ENCODE results near the gene OSBPL10. TPM values are rescaled to one million over a fixed set of nuclear protein-coding genes. Genes with fewer than 3 reads are reported as not detected.
A peak's percentile ranks its signal among the peaks of the same experiment; 100 is the strongest.

Gene OSBPL10
- total and polyA plus RNA-seq, 2 of the 4 experiments (the other 2 are of a cell fraction) = 9.5 to 10.1 TPM

GRCh38 chr3:31876331-31876730 lies 104.7 kb downstream of the OSBPL10 start:
- peak; percentile 77 for DNase-seq
- Histone ChIP-seq H4K5ac (ENCODE audit: low read depth, low read length) (no peak overlapping the region; the same call in 1 of the 2 replicates), H4K91ac (ENCODE audit: insufficient read depth, low read depth, low read length) (no peak overlapping the region), H2BK15ac (ENCODE audit: low read depth, low read length) (no peak overlapping the region), H3K27ac (ENCODE audit: insufficient read depth, low read length) (no peak overlapping the region), H3K27me3 (ENCODE audit: control insufficient read depth, insufficient read depth, low read length) (no peaks in the 10 kb centered on the region), H4K20me1 (ENCODE audit: insufficient read depth, low read length) (no peaks in the 10 kb centered on the region), H3K9me3 (ENCODE audit: control insufficient read depth, insufficient read depth, low read length) (no peaks in the 10 kb centered on the region), H3K14ac (replicated peaks; ENCODE audit: low read depth, low read length) (no peak overlapping the region), H3K36me3 (ENCODE audit: control insufficient read depth, insufficient read depth, low read length) (no peaks in the 10 kb centered on the region), H2BK5ac (ENCODE audit: low read depth, low read length, poor library complexity, severe bottlenecking) (no peak overlapping the region), H3K4me2 (ENCODE audit: low read depth, low read length) (peak overlapping the region; percentile 67), H3K9ac (ENCODE audit: low read depth, low read length) (no peak overlapping the region), H4K8ac (ENCODE audit: low read depth in 2 of 2, low read length in 2 of 2) (no peak overlapping the region), H3K4ac (ENCODE audit: low read depth, low read length) (0 out of 2 replicates have a peak overlapping the region, but pooled peaks have one; percentile 1), H2BK20ac (ENCODE audit: low read depth, low read length) (no peak overlapping the region), H3K4me1 (ENCODE audit: control insufficient read depth, insufficient read depth, low read length) (peaks cover 5% of the 10 kb centered on the region), H3K4me3 (ENCODE audit: insufficient read depth, low read depth, low read length) (no peak overlapping the region), H2AK5ac (ENCODE audit: low read depth, low read length) (no peak overlapping the region), H3K56ac (ENCODE audit: extremely low read depth, insufficient read depth, low read length) (no peak overlapping the region), H3K79me1 (ENCODE audit: low read depth in 1 of 2, low read length in 2 of 2) (no peaks in the 10 kb centered on the region), H3K9me1 (ENCODE audit: insufficient read depth, low read length) (no peaks in the 10 kb centered on the region; the same call in 1 of the 2 replicates), H3K23ac (ENCODE audit: low read depth, low read length) (no peak overlapping the region), H2BK120ac (ENCODE audit: low read depth, low read length) (no peak overlapping the region), H2AK9ac (replicated peaks; ENCODE audit: low read depth, low read length, poor library complexity) (no peak overlapping the region), H2AFZ (replicated peaks; ENCODE audit: low read length, poor library complexity) (no peak overlapping the region), H3K18ac (ENCODE audit: low read depth, low read length) (no peak overlapping the region)
- dilution Hi-C loops (cut with HindIII; ENCODE audit: low sequenced_read_pairs, unreplicated experiment) (no loop called here), in situ Hi-C loops (cut with MboI; ENCODE audit: low sequenced_read_pairs) (no loop called here), intact Hi-C loops (cut with micrococcal nuclease) (no loop called here)
- peak; percentile 32 for ATAC-seq (ENCODE audit: low read depth)
- TF ChIP-seq CHD1 (IDR thresholded peaks at IDR 0.05; ENCODE audit: low read depth, low read length) (no peak), CEBPB (IDR thresholded peaks at IDR 0.05; ENCODE audit: low read depth, low read length) (0 out of 2 replicates have a peak, but pooled peaks have one; percentile 36), FOS (IDR thresholded peaks at IDR 0.05; ENCODE audit: low read depth, low read length) (0 out of 2 replicates have a peak, but pooled peaks have one; percentile 36)
- no TSS peak for BruUV-seq (replicated peaks)
- ChIA-PET POLR2A (ENCODE audit: unreplicated experiment) (no interaction called here), CTCF (interaction anchor here (0.8 kb wide), 1 partner anchor 51 kb away, joined by 3 read pairs; no protein-coding TSS in a partner anchor)
- no CpG with 5 or more reads among the region's 7 CpGs for WGBS, 2 experiments (ENCODE audit: extremely low coverage in 2 of 2, insufficient read length in 1 of 2)
